Testis (tissue), 3 donors: ENCODE measurements around the gene KCNA1. TPM values are rescaled to one million over a fixed set of nuclear protein-coding genes. Genes with fewer than 3 reads are reported as not detected.

ENCODE experiments used
- DNase-seq: peaks from one replicate; pipeline ENCODE4 v3.0.0-alpha.2; 2019
- H3K27ac ChIP-seq, 2 donors: fragments of 200-600 bp; sonication (generic); one replicate each; pipeline ENCODE4 v1.5.1; 2019
- H3K27me3 ChIP-seq: fragments of 200-600 bp; sonication (generic); one replicate; pipeline ENCODE4 v1.5.1; 2019
- H3K36me3 ChIP-seq: fragments of 200-600 bp; sonication (generic); one replicate; pipeline ENCODE4 v1.5.1; 2017; ENCODE audit warnings: low read depth; ENCODE audit errors: missing control alignments
- H3K4me1 ChIP-seq: fragments of 200-600 bp; sonication (generic); one replicate; pipeline ENCODE4 v1.5.1; 2019
- H3K4me3 ChIP-seq, 2 donors: fragments of 200-600 bp; sonication (generic); one replicate each; pipeline ENCODE4 v1.5.1; 2017 to 2019
- H3K9me3 ChIP-seq: fragments of 200-600 bp; sonication (generic); one replicate; pipeline ENCODE4 v1.5.1; 2017
- CTCF ChIP-seq, 3 experiments: fragments of 450-650 bp in 2 of 3; fragments of 200-600 bp in 1 of 3; sonication (generic) in 1 of 3; IDR thresholded peaks; one replicate each; pipeline ENCODE4 v1.5.1; 2016 to 2019; ENCODE audit warnings: antibody characterized with exemption in 3 of 3, mild to moderate bottlenecking in 2 of 3, moderate library complexity in 1 of 3
- POLR2A ChIP-seq: fragments of 450-650 bp; IDR thresholded peaks from one replicate; pipeline ENCODE4 v1.6.1; 2017; ENCODE audit warnings: antibody characterized with exemption, mild to moderate bottlenecking, moderate library complexity
- WGBS, 2 donors: methylation state at CpG; one replicate each; pipeline ENCODE4 v1.1.5; 2018; 5-methylcytosine and 5-hydroxymethylcytosine counted together
- intact Hi-C: fragments of 100-400 bp; cut with DNase I; formaldehyde crosslinking; loops from one replicate; pipeline ENCODE4 v1.15.1; 2023; ENCODE audit warnings: low total_unique reads
- polyA plus RNA-seq: library from polyadenylated mRNA; stranded (reverse); fragments of 350-450 nt; fragmentation: Illumina TruSeq; extraction: RNeasy Lipid Tissue Mini Kit (QIAGEN cat#74804); gene quantifications from one replicate; pipeline ENCODE4 v1.2.3, GENCODE V29; 2014; ENCODE audit warnings: low read depth, low replicate concordance; ENCODE audit not compliant: insufficient read depth
- total RNA-seq, 2 donors: library from RNA; depleted of rRNA; stranded (reverse); fragments of >200 nt; gene quantifications; one replicate each; pipeline ENCODE4 v1.2.3, GENCODE V29; 2016

KCNA1 gene
- total and polyA plus RNA-seq, 3 donors from 2014 or later, result 0.08 to 0.13 TPM; not detected in 1

- Histone ChIP-seq H3K4me3 (no peak overlapping the region), H3K4me1 (no peaks in the 10 kb centered on the region), H3K27ac (no peak overlapping the region), H3K27me3 (no peaks in the 10 kb centered on the region), H3K36me3 (no peaks in the 10 kb centered on the region), H3K9me3 (no peaks in the 10 kb centered on the region)
- WGBS, 2 donors, result 67 to 70% methylated on average over 9 of the region's 9 CpGs
- no peak for DNase-seq
- TF ChIP-seq POLR2A, result no peak
- TF ChIP-seq CTCF (IDR thresholded peaks at IDR 0.05), result no peak
- intact Hi-C loops, result no loop called here
These were observed 15.7 kb upstream of the KCNA1 start for GRCh38 chr12:4894019-4894418.

GRCh38 chr12:4899364-4899763, 10.3 kb upstream of the KCNA1 start:
- H3K36me3 ChIP-seq, result no peaks in the 10 kb centered on the region
- H3K4me3 ChIP-seq, result no peak overlapping the region
- TF ChIP-seq POLR2A (no peak), CTCF (IDR thresholded peaks at IDR 0.05) (no peak)
- 57 to 58% methylated on average over 4 of the region's 4 CpGs for WGBS, 2 donors
- H3K27ac ChIP-seq, result no peak overlapping the region
- intact Hi-C loops, result no loop called here
- no peaks in the 10 kb centered on the region for H3K27me3 ChIP-seq
- H3K4me1 ChIP-seq, result no peaks in the 10 kb centered on the region
- no peaks in the 10 kb centered on the region for H3K9me3 ChIP-seq
- DNase-seq, result no peak

- no peak for TF ChIP-seq POLR2A
- TF ChIP-seq CTCF (IDR thresholded peaks at IDR 0.05), result no peak
- Histone ChIP-seq H3K4me1 (no peaks in the 10 kb centered on the region), H3K9me3 (no peaks in the 10 kb centered on the region), H3K27ac (no peak overlapping the region), H3K4me3 (no peak overlapping the region), H3K36me3 (no peaks in the 10 kb centered on the region), H3K27me3 (no peaks in the 10 kb centered on the region)
- no peak for DNase-seq
- 85 to 92% methylated on average over 5 of the region's 5 CpGs for WGBS, 2 donors
- intact Hi-C loops, result no loop called here
These were observed 9.4 kb upstream of the KCNA1 start for GRCh38 chr12:4900327-4900726.

GRCh38 chr12:4905316-4905715, 4.4 kb upstream of the KCNA1 start:
- TF ChIP-seq POLR2A (no peak), CTCF (IDR thresholded peaks at IDR 0.05) (no peak)
- Histone ChIP-seq H3K27me3 (no peaks in the 10 kb centered on the region), H3K36me3 (no peaks in the 10 kb centered on the region), H3K4me3 (no peak overlapping the region), H3K4me1 (peaks cover 12% of the 10 kb centered on the region), H3K27ac (no peak overlapping the region), H3K9me3 (no peaks in the 10 kb centered on the region)
- intact Hi-C loops, result no loop called here
- DNase-seq, result no peak

- H3K27ac ChIP-seq, result no peak overlapping the region
- 1 to 2% methylated on average over 10 to 31 of the region's 31 CpGs for WGBS, 2 donors
- no peak for DNase-seq
- no peaks in the 10 kb centered on the region for H3K27me3 ChIP-seq
- intact Hi-C loops, result no loop called here
- no peak overlapping the region for H3K4me3 ChIP-seq
- no peaks in the 10 kb centered on the region for H3K36me3 ChIP-seq
- TF ChIP-seq POLR2A, result no peak
- no peak for TF ChIP-seq CTCF (IDR thresholded peaks at IDR 0.05)
- peaks cover 19% of the 10 kb centered on the region for H3K4me1 ChIP-seq
- no peaks in the 10 kb centered on the region for H3K9me3 ChIP-seq
These were observed 858 bp upstream of the KCNA1 start for GRCh38 chr12:4908684-4909409.
